GM19395 (cell line): ENCODE results near the gene SRP68.
"Not testable (repeated sequence)": the region's sequence is repeated elsewhere in the genome, so short reads cannot be mapped to it uniquely, and the experiment has no call there.

ENCODE experiments used
- ATAC-seq: cut with Tn5 transposase; IDR thresholded peaks from one replicate; pipeline ENCODE4 v1.9.1; 2021; ENCODE audit warnings: mild to moderate bottlenecking, moderate library complexity; ENCODE audit not compliant: unreplicated experiment

Gene SRP68

DNA sequence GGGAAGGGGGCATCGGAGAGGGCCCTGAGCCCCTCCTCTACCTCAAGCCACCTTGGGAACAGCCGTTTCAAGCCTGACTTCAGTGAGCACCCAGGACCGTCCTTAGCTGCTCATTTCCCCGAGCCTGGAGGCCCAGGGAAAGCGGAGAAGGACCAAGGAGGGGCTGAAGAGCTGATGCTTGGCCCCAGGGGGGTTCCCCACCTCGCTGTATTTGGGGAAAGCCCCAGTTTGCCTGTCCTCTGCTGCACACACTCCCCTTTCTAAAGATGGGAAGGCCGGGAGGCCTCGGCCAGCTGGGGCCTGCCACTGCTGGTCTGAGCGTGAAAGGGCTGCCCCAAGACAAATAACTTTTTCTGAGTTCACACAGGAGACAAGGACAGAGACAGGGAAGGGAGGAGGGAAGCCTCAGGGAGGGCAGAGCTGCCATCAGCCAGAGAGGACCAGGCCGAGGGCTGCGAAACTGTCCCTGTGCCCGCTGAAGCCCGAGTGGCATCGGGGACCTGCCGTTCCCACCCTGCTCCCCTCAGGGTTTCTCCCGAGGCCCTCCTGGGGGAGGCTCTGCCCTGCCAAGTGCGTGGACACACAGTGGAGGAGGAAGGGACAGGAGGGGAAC is 18.3 kb upstream of the SRP68 start:
- ATAC-seq = no peak

DNA sequence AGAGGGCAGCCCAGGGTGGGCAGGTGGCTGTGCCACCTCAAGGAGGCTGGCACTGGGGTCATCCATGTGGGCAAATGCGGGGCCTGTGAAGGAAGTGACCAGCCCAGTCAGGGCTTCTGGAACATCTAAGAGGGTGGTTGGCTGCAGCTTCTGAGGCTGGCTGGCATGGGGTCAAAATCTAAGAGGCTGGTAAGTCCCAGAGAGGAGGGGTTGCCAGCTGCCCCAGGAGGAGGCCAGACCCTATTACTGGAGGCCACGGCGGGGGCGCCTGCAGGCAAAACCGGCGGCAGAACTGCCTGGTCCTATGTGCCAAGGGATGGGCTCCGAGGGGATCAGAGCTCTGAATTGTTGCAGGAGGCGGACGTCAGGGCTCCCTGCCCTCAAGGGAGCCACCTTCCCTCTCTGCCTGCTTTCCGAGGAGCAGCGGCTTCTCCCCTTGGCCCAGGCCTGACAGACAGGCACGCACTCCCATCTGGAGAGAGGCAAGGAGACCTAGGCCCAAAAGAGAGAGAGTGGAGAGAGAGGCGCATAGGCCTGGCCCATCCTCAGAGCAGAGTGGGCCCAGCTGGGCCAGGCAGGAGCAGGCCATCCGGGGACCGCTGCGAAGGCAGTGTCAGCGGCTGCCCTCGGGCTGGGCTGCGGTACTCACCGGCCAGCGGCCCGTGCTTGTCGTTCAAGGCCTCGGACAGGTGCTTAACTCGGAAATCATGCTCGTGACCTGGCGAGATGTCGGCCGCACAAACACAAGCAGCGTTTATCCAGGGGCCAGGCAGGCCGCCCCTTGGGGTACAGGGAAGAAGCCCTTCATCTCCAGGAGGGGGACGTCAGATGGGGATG is 17.6 kb upstream of the SRP68 start:
- ATAC-seq = no peak

DNA sequence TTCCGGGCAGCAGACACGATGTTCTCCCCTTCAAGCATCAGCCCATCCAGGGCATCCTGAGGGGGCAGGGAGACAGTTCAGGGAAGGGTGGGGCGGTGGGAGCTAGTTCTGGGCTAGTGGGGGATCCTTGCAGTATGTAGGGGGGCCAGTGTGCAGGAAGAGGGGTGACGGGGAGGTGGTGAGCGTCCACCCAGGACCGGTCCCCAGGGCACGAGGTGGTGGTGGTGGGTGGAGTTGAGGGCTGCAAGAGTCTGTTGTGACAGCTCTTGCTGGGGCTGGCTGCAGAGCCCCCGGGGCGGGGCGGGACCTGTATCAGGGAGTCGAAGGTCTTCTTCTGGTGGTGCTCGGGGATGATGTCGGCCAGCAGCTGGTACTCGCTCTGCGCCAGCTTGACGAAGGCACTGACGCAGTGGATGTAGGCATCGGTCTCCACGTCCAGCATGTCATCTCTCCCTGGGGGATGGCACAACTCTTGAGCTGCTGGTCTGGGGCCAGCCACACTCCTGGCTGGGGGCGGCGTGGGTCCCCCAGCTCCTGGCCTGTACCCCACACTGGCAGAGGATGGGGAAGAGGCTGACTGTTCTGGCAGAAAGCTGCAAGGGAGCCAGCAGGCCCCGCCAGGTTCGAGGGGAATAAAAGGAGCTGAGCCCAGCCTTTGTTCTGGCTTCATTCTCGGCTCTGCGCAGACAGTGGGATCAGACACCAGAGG is 16.7 kb upstream of the SRP68 start:
- ATAC-seq = no peak

DNA sequence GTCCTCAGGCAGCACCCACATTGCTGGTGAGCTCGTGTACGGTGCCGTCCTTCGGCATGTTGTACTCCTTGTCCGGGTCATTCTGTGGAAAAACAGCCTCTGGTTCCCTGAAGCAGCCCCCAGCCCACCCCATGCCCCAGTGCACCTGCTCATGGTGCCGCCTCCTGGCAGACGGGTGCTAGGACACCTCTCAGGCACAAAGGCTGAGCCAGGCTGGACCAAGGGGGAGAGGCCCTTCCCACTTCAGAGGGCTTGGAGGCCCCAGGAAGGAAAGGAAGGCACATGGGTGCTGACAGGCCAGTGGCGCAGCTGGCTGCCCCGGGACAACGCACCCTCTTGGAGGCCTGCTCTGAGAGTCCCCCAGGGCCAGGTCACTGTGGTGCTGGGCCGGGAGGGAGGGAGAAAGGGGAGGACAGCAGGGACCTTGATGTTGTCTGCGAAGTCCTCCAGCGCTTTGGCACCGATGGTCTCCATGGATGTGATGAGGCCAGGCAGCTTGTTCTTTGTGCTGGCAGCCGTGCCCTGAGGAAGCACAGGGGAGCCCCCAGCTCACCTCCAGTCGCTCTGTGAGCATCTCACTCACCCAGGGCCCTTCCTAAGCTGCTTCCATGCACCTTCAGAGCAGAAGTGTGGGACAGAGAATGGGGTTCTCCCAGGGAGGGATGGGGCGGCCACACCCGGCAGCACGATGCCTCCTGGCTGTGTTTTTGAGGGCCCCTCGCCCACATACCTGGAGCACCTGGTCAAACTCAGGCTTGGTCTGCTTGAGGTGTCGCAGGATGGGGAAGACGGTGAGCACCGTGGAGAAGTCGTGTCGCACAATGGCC is 15.9 kb upstream of the SRP68 start:
- ATAC-seq = no peak

DNA sequence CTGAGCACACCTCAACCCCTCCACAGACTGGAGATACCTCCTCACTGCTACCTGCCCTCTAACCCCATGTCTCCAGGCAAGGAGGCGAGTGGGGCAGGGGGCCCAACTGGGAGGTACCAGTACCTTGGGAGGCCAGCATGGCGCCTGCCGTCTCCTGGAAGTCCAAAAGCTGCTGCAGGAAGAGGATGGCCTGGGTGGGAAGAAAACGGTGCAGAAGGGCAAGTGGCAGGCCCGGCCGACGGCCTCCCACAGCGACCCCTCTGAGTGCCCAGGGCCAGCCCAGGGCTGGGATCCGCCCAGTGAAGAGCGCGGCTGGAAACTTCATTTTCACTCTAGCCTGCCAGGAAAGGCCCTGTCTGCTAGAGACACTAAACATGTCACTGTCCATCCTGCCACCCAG is 15.2 kb upstream of the SRP68 start:
- no peak for ATAC-seq

DNA sequence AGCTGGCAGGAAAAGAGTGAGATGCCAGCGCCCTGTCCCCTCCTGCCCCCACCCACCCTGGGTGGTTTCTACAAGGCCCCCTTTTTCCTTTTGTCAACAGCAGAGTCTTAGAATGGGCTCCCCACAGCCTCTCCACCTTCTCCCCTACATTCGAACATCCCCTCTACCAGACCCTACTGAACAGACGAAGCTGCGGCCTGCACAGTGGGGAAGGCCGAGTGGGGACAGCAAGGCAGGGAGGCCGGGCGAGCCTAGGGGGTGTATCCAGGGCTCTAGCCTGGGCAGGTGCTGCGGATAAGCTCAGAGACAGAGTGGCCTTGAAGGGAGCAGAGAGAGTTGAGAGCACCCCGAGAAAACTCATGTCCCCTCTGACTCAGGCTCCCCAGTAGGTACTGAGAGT is 14.1 kb upstream of the SRP68 start:
- ATAC-seq = no peak

DNA sequence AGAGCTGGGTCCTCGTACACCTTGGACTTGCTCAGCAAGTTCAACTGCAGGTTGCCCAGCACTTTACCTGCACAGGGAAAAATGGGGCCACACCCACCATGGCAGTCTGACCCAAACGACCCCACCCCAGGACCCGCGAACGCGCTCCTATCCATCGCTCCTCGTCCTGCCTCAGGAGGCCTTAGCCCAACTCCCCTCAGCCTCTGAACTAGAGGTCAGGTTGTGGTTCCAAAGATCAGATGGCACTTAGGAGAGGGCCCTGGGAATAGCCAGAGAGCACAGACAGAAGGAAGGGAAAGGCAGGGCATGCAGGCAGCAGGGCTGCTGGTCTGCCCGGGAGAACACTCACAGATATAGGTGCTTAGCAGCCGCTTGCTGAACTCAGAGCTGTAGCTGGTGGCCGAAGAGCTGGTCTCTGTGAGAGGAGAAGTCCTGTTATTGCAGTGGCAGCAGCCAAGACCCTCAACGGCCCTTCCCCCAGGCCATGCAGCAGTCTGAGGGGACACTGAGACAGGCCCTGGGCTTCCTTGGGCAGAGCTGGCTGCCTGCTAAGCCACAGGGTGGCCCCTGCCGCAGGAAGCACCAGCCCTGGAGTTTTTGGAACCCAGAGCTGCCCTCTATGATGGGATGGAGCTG is 13.5 kb upstream of the SRP68 start:
- ATAC-seq = no peak

DNA sequence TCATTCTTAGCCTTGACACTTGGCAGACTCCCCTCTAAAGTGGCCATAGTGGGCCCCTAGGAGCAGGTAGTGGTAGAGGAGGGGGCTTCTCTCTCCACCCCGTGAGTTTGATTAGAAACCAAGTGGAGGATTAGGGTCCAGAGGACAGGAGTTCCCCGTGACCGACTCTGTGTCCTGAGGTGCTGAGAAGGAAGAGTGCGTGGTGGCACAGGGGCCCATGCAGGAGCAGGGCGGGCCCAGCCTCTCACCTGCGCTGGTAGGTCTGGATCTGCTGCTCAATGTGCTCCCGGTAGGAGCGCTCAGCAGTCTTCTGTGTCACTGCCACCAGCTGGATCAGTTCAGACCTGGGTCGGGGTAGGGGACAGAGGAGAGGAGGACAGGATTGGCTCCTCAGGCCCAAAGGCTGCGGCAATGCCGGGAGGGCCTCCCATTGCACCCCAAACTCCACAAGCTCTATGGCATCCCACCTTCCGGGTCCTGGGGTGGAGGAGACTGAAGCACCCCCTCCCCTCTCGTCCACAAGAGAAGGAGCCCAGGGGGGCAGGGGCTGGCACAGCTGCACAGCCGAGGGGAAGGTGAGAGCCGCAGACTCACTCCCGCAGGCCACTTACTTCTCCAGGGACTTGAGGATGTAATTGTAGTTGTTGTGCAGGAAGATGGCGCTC is 12.9 kb upstream of the SRP68 start:
- no peak for ATAC-seq

DNA sequence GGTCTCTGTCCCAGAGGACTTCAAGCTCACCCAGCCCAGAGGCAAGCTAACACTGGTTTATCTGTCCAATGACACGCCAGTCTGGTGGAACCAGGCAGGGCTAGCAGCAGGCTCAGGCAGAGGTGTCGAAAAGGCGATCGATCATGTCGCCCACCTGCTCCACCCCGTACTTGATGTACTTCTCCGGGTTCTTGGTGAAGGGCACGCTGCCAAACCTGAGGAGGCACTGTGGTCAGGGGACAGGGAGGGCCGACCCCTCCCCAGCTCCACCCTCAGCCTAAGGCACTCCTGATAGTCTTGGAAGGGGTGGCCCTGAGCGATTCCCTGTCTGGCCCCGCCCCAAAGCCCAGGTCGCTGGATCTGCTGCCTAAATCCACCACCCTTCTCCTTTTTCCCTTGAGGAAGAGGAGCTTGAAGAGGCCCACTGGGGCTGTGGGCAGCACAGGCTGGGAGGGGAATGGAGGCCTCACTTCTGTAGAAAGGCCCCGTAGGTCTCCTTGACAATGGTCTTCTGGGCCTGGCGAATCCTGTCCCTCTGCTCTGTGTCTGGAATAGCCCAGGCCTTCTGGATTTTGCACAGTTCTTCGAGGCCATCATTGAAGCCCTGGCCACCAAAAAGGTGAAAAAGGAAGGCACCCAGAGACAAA is 11.3 kb upstream of the SRP68 start:
- no peak for ATAC-seq

DNA sequence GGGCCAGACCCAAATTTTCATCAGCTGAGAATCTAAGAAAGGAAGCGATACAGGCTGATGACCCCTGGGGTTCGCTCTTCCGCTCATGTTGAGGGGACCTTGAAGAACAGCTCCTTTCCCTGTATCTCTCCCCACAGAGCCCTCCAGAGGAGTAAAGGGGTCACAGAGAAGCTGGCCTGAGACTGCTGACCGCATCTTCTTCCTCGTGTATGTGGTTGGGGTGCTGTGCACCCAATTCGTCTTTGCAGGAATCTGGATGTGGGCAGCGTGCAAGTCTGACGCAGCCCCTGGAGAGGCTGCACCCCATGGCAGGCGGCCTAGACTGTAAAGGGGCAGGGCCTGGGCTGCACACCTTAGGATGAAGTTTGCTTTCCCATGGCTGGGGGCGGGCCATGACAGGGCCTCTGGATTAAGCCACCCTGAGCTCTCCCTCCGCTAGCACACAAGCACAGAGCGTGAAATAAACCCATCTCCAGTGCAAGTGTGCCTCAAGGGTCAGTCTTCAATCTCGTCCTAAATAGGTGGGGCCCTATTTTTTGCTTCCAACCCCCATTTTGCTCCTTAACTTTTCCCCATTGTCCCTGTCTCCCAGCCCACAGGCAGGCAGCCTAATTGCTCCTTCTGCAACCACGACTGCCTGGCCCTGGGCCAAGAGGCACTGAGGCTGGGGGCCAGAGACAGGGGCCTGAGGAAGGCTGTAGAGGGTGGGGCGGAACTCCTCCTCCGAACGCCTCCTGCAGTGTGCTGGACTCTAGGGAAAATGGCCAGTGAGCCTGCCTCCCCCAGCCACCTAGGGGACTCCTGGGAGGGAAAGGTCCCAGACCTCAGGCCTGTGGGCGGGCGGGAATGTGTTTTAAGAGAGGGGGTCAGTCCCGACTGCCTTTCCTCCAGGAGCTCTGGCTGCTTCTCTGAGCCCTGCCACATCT is 10.3 kb upstream of the SRP68 start:
- no peak for ATAC-seq

DNA sequence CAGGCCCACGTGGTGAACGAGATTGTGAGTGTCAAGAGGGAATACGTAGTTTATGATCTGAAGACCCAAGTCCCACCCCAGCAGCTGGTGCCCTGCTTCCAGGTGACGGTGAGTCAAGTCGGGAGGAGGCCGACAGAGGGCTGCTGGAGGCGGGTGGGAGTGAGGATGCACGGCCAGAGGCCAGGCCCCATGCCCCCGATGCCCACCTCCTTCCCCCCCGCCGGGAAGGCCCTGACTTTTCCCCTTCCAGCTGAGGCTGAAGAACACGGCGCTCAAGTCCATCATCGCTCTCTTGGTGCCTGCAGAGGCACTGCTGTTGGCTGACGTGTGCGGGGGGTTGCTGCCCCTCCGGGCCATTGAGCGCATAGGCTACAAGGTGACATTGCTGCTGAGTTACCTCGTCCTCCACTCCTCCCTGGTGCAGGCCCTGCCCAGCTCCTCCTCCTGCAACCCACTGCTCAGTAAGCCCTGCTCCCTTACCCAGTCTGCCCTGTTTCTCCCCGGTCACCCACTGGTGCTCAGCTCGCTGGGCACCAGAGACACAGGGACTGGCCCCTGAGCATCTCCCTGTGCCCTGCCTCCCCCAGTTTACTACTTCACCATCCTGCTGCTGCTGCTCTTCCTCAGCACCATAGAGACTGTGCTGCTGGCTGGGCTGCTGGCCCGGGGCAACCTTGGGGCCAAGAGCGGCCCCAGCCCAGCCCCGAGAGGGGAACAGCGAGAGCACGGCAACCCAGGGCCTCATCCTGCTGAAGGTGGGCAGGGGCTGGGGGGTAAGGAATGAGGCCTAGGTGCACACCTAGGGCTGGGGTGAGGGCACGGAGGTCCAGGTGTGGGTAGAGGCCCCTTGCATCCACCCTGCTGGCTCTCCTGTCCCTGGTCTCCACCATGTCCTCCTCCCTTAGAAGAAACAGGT is 9.2 kb upstream of the SRP68 start:
- no peak for ATAC-seq

DNA sequence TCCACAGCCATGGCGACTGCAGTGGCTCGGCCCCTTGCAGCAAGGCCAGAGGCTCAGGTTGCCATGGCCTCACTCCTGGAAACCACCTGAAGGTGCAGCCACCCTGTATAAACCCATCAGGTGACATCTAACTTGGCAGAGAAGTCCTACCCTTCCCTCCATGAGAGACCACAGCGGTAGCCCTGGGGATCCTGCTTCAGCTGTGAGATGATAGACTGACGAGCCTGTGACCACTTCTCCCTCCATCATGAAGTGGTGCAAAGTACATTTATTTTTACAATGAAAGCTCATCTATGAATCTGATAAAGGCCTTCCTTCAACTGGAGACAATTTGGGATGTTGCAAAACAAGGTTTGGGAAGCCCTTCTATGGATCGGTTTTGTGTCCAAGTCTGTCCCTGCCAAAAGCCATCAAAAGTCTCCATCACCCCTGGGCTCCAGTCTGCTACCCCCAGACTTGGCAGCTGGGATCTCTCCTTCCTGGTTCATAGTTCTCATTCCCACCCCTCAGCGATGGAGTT is 8.5 kb upstream of the SRP68 start:
- ATAC-seq = no peak

DNA sequence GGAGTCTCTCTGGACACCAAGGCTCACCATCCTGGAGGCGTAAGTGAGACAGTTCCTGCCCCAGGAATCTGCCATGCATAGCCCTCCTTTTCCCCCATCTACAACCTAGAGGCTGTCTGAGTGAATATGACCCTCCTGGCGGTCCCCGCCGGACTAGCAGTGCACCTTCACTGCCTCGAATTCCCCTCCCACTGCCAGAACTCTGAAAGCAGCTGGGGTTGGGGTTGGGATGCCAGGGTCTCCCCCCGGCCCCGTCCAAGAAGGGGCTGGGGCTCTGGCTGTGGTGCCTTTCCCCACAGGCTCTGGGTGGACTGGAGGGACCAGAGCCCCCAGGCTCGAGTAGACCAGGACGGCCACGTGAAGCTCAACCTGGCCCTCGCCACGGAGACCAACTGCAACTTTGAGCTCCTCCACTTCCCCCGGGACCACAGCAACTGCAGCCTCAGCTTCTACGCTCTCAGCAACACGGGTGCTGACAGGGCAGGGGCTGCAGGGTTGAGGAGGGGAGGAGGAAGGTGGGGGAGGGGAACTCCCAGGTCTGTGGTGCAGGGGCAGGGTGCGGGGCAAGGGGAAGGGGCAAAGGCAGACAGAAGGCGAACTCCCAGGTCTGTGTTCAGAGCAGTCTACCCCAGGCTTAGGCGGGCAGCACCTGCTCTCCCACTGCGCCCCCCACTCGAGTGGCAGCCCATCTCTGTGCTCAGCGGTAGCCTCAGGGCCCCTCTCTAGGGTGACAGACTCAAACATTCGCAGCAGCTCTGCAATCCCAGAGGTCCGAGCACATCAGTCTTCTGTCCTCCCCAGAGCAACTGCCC is 7.8 kb upstream of the SRP68 start:
- ATAC-seq = no peak

DNA sequence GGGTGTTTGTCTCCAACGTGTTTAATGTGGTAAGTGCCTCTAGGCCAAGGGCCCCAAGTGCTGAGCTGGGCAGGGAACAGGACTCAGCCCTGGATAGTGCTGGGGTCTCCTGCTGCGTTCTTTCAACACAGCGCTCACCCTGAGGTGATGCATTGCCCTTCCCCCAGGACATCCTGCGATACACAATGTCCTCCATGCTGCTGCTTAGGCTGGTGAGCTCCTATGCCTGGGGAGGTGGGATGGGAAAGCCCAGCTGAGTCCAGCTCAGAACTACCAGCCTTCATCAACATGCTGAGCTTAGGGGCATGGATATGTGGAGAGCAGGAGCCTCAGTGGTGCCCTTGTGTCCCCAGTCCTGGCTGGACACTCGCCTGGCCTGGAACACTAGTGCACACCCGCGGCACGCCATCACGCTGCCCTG is 7.2 kb upstream of the SRP68 start:
- no peak for ATAC-seq

DNA sequence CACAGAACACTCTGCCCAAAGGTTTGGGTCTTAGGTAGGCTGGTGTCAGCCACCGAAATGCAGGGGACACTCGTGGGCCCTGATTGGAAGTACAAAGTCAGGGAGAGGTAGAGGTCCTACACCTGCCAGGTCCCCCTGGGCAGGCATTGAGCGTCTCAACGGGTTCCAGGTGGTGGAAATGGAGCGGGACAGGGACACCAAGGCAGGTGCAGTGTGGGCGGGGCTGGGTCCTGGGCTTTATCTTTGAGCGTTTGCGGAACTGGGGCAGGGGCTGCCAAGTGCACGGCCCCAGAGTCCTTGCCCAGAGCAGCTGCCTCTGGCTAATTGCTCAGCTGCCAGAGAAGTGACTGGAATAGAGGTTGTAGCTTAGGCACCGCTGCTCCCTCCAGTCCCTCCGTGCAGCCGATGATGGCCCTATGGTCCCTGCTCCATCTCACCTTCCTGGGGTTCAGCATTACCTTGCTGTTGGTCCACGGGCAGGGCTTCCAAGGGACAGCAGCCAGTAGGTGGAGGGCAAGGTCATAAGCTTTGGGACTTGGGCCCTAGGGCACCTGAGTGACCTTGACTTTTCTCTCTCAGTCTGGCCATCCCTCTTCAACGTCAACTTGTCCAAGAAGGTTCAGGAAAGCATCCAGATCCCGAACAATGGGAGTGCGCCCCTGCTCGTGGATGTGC is 6.7 kb upstream of the SRP68 start, which contains the start of gene ZACN:
Gene ZACN, plus strand, starts transcription at position 323 of the 675 bp plus-strand sequence. Its CDS starts 83 bp downstream, at position 406.
- no peak for ATAC-seq

DNA sequence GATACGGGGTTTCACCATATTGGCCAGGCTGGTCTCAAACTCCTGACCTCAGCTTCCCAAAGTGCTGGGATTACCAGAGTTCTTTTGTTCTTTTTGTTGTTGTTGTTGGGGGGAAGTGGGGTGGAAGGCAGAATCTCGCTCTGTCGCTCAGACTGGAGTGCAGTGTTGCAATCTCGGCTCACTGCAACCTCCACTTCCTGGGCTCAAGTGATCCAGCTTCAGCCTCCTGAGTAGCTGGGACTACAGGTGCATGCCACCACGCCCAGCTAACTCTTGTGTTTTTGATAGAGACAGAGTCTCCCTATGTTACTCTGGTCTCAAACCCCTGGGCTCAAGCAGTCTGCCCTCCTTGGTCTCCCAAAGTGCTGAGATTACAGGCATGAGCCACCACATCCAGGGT is 6.1 kb upstream of the SRP68 start:
- not testable (repeated sequence) for ATAC-seq
